Gastroesophageal sphincter (tissue), 4 donors: ENCODE measurements around the gene PILRB. TPM values are rescaled to one million over a fixed set of nuclear protein-coding genes. Genes with fewer than 3 reads are reported as not detected.
"Not testable (repeated sequence)": the region's sequence is repeated elsewhere in the genome, so short reads cannot be mapped to it uniquely, and the experiment has no call there.

ENCODE experiments used
- ATAC-seq: fragments of 150-250 bp; one replicate; pipeline ENCODE4 v1.9.1; 2016; ENCODE audit warnings: mild to moderate bottlenecking, moderate library complexity
- H3K27ac ChIP-seq, 4 donors: fragments of 200-600 bp; sonication (generic) in 3 of 4; 1 replicate in 3 of 4; 2 replicates in 1 of 4; pipeline ENCODE4 v1.5.1; 2016 to 2019
- H3K27me3 ChIP-seq: fragments of 200-600 bp; sonication (generic); one replicate; pipeline ENCODE4 v1.5.1; 2019
- H3K36me3 ChIP-seq, 2 donors: fragments of 200-600 bp; sonication (generic); one replicate each; pipeline ENCODE4 v1.5.1; 2019; ENCODE audit warnings: control low read depth in 1 of 2
- H3K4me1 ChIP-seq, 3 donors: fragments of 200-600 bp; sonication (generic); 1 replicate in 2 of 3; 2 replicates in 1 of 3; pipeline ENCODE4 v1.5.1; 2016 to 2019; ENCODE audit warnings: control low read depth in 2 of 3
- H3K4me3 ChIP-seq, 2 donors: fragments of 200-600 bp; sonication (generic); one replicate each; pipeline ENCODE4 v1.5.1; 2019; ENCODE audit warnings: mild to moderate bottlenecking in 1 of 2, moderate library complexity in 1 of 2
- H3K9me3 ChIP-seq, 3 donors: fragments of 200-600 bp; sonication (generic); one replicate each; pipeline ENCODE4 v1.5.1; 2017 to 2019; ENCODE audit warnings: control low read depth in 2 of 3
- EP300 ChIP-seq: sonication (generic); formaldehyde crosslinking; IDR thresholded peaks from one replicate; pipeline ENCODE4 v1.6.1; 2017; ENCODE audit warnings: antibody characterized with exemption, mild to moderate bottlenecking
- POLR2A ChIP-seq, 2 donors: fragments of 450-650 bp; IDR thresholded peaks; one replicate each; pipeline ENCODE4 v1.6.1; 2017; ENCODE audit warnings: antibody characterized with exemption in 2 of 2, mild to moderate bottlenecking in 2 of 2, moderate library complexity in 1 of 2
- POLR2AphosphoS5 ChIP-seq: sonication (generic); formaldehyde crosslinking; IDR thresholded peaks from one replicate; pipeline ENCODE4 v1.6.1; 2017; ENCODE audit warnings: antibody characterized with exemption
- WGBS, 2 donors: methylation state at CpG; one replicate each; pipeline ENCODE4 v1.1.5; 2018; ENCODE audit warnings: low coverage in 1 of 2; 5-methylcytosine and 5-hydroxymethylcytosine counted together
- total RNA-seq, 4 donors: library from RNA; depleted of rRNA; stranded (reverse); fragments of >200 nt; gene quantifications; one replicate each; pipeline ENCODE4 v1.1.0, GENCODE V29; 2016
- TF ChIP-seq, protein P1 (sequence below), 4 experiments: fragments of 200-600 bp in 2 of 4; fragments of 450-650 bp in 2 of 4; sonication (generic) in 1 of 4; IDR thresholded peaks; one replicate each; pipeline ENCODE4 v1.5.1; 2017 to 2019; ENCODE audit warnings: antibody characterized with exemption in 4 of 4, mild to moderate bottlenecking in 2 of 4, moderate library complexity in 2 of 4

Gene PILRB
- total RNA-seq: 10 to 100 TPM; 11.8 to 61.8 (median 24.2) TPM

GRCh38 chr7:100358027-100358856 lies at the start of gene PILRB:
TSS of gene PILRB (plus strand) at chr7:100358117. CDS start at chr7:100358303, 186 bp downstream.
- 60 to 67% methylated on average over 1 of the region's 11 CpGs for WGBS, 2 donors
- TF ChIP-seq POLR2A (IDR thresholded peaks at IDR 0.05): no peak
- TF ChIP-seq EP300: no peak
- TF ChIP-seq POLR2AphosphoS5: no peak
- TF ChIP-seq, protein P1, sequence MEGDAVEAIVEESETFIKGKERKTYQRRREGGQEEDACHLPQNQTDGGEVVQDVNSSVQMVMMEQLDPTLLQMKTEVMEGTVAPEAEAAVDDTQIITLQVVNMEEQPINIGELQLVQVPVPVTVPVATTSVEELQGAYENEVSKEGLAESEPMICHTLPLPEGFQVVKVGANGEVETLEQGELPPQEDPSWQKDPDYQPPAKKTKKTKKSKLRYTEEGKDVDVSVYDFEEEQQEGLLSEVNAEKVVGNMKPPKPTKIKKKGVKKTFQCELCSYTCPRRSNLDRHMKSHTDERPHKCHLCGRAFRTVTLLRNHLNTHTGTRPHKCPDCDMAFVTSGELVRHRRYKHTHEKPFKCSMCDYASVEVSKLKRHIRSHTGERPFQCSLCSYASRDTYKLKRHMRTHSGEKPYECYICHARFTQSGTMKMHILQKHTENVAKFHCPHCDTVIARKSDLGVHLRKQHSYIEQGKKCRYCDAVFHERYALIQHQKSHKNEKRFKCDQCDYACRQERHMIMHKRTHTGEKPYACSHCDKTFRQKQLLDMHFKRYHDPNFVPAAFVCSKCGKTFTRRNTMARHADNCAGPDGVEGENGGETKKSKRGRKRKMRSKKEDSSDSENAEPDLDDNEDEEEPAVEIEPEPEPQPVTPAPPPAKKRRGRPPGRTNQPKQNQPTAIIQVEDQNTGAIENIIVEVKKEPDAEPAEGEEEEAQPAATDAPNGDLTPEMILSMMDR (IDR thresholded peaks at IDR 0.05): no peak
- no peaks in the 10 kb centered on the region for H3K27me3 ChIP-seq
- no peaks in the 10 kb centered on the region for H3K9me3 ChIP-seq
- peaks cover 4 to 100% of the 10 kb centered on the region in 2 donors for H3K36me3 ChIP-seq
- H3K27ac ChIP-seq: no peak within 1 kb of the TSS
- ATAC-seq: no peak
- H3K4me3 ChIP-seq: no peak within 1 kb of the TSS
- H3K4me1 ChIP-seq: no peaks in the 10 kb centered on the region

- H3K27ac ChIP-seq, ATAC-seq, H3K9me3 ChIP-seq, H3K4me1 ChIP-seq, H3K27me3 ChIP-seq, H3K4me3 ChIP-seq: not testable (repeated sequence)
- H3K36me3 ChIP-seq: peaks cover 0 to 30% of the 10 kb centered on the region in 2 donors
- WGBS, 2 donors: 92% methylated on average over 2 of the region's 5 CpGs; no CpG with 5 or more reads in 1 of the 2 donors
Measured at GRCh38 chr7:100318329-100318728, 39.6 kb upstream of the PILRB start.

- not testable (repeated sequence) for H3K27ac ChIP-seq, H3K4me3 ChIP-seq, H3K27me3 ChIP-seq, H3K4me1 ChIP-seq, H3K9me3 ChIP-seq, ATAC-seq
- WGBS, 2 donors: 100% methylated on average over 1 of the region's 1 CpG; no CpG with 5 or more reads in 1 of the 2 donors
- peaks cover 0 to 59% of the 10 kb centered on the region in 2 donors for H3K36me3 ChIP-seq
Measured at GRCh38 chr7:100321648-100322047, 36.3 kb upstream of the PILRB start.

- not testable (repeated sequence) for H3K27me3 ChIP-seq
Measured at GRCh38 chr7:100324194-100324593, 33.7 kb upstream of the PILRB start.

DNA sequence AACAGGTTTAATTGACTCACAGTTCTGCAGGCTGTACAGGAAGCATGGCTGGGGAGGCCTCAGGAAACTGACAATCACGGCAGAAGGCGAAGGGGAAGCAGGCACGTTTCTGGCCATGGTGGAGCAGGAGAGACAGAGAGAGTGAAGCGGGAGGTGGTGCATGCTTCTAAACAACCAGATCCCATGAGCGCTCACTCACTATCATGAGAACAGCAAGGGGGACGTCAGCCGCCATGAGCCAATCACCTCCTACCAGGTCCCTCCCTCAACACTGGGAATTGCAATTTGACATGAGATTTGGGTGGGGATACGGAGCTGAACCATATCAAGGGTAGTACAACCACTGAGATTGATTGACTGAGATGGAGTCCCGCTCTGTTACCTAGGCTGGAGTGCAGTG lies 32.2 kb upstream of the PILRB start:
- ATAC-seq, H3K4me1 ChIP-seq, H3K27ac ChIP-seq, H3K4me3 ChIP-seq, H3K9me3 ChIP-seq, H3K27me3 ChIP-seq: not testable (repeated sequence)
- WGBS, 2 donors: 78 to 81% methylated on average over 3 to 8 of the region's 9 CpGs
- peaks cover 0 to 66% of the 10 kb centered on the region in 2 donors for H3K36me3 ChIP-seq

More at GRCh38 chr7:100324194-100324593, 33.7 kb upstream of the PILRB start:
- not testable (repeated sequence) for H3K4me1 ChIP-seq, H3K27ac ChIP-seq, H3K4me3 ChIP-seq, ATAC-seq, H3K9me3 ChIP-seq
- WGBS, 2 donors: 85 to 96% methylated on average over 4 to 5 of the region's 13 CpGs
- peaks cover 0 to 78% of the 10 kb centered on the region in 2 donors for H3K36me3 ChIP-seq

DNA sequence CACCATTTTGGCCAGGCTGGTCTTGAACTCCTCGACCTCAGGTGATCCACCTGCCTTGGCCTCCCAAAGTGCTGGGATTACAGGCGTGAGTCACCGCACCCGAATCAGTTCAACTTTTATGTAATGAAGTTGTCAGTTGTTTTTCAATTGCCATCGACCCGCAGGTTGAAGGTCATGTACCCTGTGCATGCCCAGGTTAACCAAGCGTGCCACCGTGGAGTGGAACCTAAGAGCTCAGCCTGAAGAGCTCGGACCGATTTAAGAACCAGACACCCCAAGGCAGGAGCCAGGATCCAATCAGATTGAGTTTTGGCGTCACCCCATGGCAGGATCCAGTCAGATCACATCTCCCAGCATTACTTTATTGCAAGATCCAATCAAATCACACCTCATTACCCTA lies 31.0 kb upstream of the PILRB start:
- not testable (repeated sequence) for ATAC-seq, H3K27ac ChIP-seq, H3K27me3 ChIP-seq, H3K9me3 ChIP-seq, H3K4me3 ChIP-seq, H3K4me1 ChIP-seq
- WGBS, 2 donors: 100% methylated on average over 4 to 5 of the region's 11 CpGs
- H3K36me3 ChIP-seq: peaks cover 0 to 67% of the 10 kb centered on the region in 2 donors

GRCh38 chr7:100335566-100336466 lies 22.1 kb upstream of the PILRB start:
- peaks cover 0 to 30% (median 3%) of the 10 kb centered on the region in 3 donors for H3K4me1 ChIP-seq
- H3K36me3 ChIP-seq: peaks cover 0 to 36% of the 10 kb centered on the region in 2 donors
- H3K27me3 ChIP-seq, H3K9me3 ChIP-seq: not testable (repeated sequence)
- no CpG with 5 or more reads among the region's 85 CpGs for WGBS, 2 donors
- H3K4me3 ChIP-seq: peak overlapping the region; percentile 60 to 78
- ATAC-seq: peak; percentile 99
- H3K27ac ChIP-seq: peak overlapping the region; percentile 87 to 98 (median 97)
- TF ChIP-seq, protein P1 (IDR thresholded peaks at IDR 0.05): peak in 2 of 4 experiments; percentile 19 to 21
- peak; percentile 99 for TF ChIP-seq POLR2AphosphoS5
- TF ChIP-seq POLR2A (IDR thresholded peaks at IDR 0.05): peak; percentile 95 to 97

- not testable (repeated sequence) for ATAC-seq, H3K4me3 ChIP-seq, H3K9me3 ChIP-seq, H3K27ac ChIP-seq, H3K27me3 ChIP-seq
- Histone ChIP-seq H3K4me1 (peaks cover 0 to 40% (median 3%) of the 10 kb centered on the region in 3 donors), H3K36me3 (peaks cover 0 to 49% of the 10 kb centered on the region in 2 donors)
- 77 to 79% methylated on average over 6 to 11 of the region's 15 CpGs for WGBS, 2 donors
Measured at GRCh38 chr7:100338083-100338696, 19.7 kb upstream of the PILRB start.

DNA sequence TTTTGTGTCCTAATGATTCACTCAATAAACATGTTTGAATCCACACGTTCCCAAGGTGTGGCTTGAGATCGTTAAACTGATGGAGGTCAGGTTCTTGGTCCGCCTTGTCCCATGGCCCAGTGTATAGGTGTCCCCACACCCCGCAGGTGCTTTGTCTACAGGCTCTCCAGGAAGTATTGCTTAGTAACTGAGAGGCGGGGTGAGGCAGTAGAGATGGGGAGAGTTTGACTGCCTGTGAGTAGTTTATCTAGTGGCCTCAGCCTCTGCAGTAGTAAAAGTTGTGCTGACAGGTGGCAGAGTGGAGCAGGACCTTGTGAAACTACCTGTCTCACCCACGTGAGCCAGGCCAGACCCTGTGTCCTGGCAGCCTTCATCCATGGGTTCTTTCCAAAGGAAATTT lies 16.6 kb upstream of the PILRB start:
- Histone ChIP-seq H3K4me1 (peaks cover 0 to 45% (median 0%) of the 10 kb centered on the region in 3 donors), H3K36me3 (peaks cover 0 to 68% of the 10 kb centered on the region in 2 donors)
- H3K9me3 ChIP-seq, ATAC-seq, H3K27me3 ChIP-seq, H3K4me3 ChIP-seq, H3K27ac ChIP-seq: not testable (repeated sequence)
- WGBS, 2 donors: 63 to 100% methylated on average over 1 to 5 of the region's 6 CpGs
